ENCODE results near the gene TCP1.
"Not testable (repeated sequence)": the region's sequence is repeated elsewhere in the genome, so short reads cannot be mapped to it uniquely, and the experiment has no call there.

The TCP1 gene

GRCh38 chr6:159739341-159739740 is 50.1 kb downstream of the TCP1 start:
- no peak for DNase-seq (ENCODE audit: low spot score)

GRCh38 chr6:159736908-159737307 is 52.5 kb downstream of the TCP1 start:
- no peak for DNase-seq (ENCODE audit: low spot score)

DNA sequence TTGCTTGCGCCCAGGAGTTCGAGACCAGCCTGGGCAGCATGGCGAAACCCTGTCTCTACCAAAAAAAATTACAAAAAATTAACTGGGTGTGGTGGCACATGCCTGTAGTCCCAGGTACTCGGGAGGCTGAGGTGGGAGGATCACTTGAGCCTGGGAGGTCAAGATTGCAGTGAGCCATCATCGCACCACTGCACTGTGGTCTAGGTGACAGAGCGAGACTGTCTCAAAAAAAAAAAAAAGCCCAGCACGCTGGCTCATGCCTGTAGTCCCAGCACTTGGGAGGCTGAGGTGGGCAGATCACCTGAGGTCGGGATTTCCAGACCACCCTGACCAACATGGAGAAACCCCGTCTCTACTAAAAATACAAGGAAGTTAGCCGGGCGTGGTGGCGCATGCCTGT is 56.0 kb downstream of the TCP1 start:
- DNase-seq (ENCODE audit: low spot score): not testable (repeated sequence)

DNA sequence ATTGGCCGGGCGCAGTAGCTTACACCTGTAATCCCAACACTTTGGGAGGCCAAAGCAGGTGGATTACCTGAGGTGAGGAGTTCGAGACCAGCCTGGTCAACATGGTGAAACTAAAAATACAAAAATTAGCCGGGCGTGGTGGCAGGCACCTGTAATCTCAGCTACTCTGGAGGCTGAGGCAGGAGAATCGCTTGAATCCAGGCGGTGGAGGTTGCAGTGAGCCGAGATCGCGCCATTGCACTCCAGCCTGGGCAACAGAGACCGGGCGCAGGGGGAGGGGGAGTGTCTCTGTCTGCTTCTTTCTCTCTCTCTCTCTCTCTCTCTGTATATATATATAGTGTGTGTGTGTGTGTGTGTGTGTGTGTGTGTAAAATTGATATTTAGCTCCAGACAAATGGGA is 56.9 kb downstream of the TCP1 start:
- not testable (repeated sequence) for DNase-seq (ENCODE audit: low spot score)

GRCh38 chr6:159730332-159730676 is 59.1 kb downstream of the TCP1 start:
- no peak for DNase-seq (ENCODE audit: low spot score)

- DNase-seq (ENCODE audit: low spot score): no peak
These were observed 59.6 kb downstream of the TCP1 start for GRCh38 chr6:159729598-159730331.

- DNase-seq (ENCODE audit: low spot score): peak; percentile 13
These were observed 60.9 kb downstream of the TCP1 start for GRCh38 chr6:159728531-159728964.

Data from CD4-positive, alpha-beta T cell treated with Interleukin-15 for 4 hours (primary cell).